ENCODE results near the gene TBC1D10B. TPM values are rescaled to one million over a fixed set of nuclear protein-coding genes. Genes with fewer than 3 reads are reported as not detected.

The TBC1D10B gene
- total RNA-seq, 2 donors from 2014 or later = 40.3 to 59.4 TPM

DNA sequence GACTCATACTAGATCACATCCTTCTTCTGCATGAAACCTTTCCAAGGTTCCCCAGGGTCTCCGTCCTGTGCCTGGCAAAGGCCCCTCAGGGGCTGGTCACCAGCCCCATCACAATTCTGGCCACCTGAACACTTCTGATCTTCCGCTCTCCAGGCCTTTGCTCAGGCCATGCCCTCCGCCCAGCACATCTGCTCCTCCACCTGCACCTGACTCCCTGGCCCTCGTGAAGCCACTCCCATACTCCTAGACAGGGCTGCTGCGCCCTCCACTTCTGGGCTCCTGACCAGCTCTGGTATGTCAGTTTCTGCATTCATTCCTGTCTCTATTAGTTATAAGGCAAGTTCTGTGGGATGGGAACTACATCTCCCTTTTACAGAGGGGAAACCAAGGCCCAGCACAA lies 2.4 kb upstream of the TBC1D10B start:
- H3K27me3 ChIP-seq (replicated peaks; ENCODE audit: insufficient read depth) = no peaks in the 10 kb centered on the region
- no peaks in the 10 kb centered on the region for H3K9me3 ChIP-seq
- WGBS = 91% methylated on average over 5 of the region's 5 CpGs
- DNase-seq (ENCODE audit: low spot score) = no peak
- H3K27ac ChIP-seq = no peak overlapping the region
- intact Hi-C loops (cut with DNase I) = loop anchor here (10.0 kb wide), 1 partner anchor 278 kb away; the partner anchor contains the start of genes TBX6 and YPEL3
- peaks cover 13% of the 10 kb centered on the region for H3K4me1 ChIP-seq (replicated peaks)
- TF ChIP-seq CTCF (IDR thresholded peaks at IDR 0.05) = no peak
- no peak for TF ChIP-seq POLR2A (IDR thresholded peaks at IDR 0.05)
- no peak for TF ChIP-seq POLR2AphosphoS5 (IDR thresholded peaks at IDR 0.05)
- H3K36me3 ChIP-seq = no peaks in the 10 kb centered on the region
- no peak overlapping the region for H3K4me3 ChIP-seq

- DNase-seq (ENCODE audit: low spot score) = no peak
- no peaks in the 10 kb centered on the region for H3K9me3 ChIP-seq
- intact Hi-C loops (cut with DNase I) = loop anchor here (10.0 kb wide), 1 partner anchor 277 kb away; the partner anchor contains the start of genes TBX6 and YPEL3
- H3K36me3 ChIP-seq = no peaks in the 10 kb centered on the region
- no peak overlapping the region for H3K4me3 ChIP-seq
- TF ChIP-seq POLR2A (IDR thresholded peaks at IDR 0.05) (no peak), POLR2AphosphoS5 (IDR thresholded peaks at IDR 0.05) (no peak), CTCF (IDR thresholded peaks at IDR 0.05) (no peak)
- WGBS = 73% methylated on average over 6 of the region's 6 CpGs
- H3K27ac ChIP-seq = no peak overlapping the region
- peaks cover 12% of the 10 kb centered on the region for H3K4me1 ChIP-seq (replicated peaks)
- H3K27me3 ChIP-seq (replicated peaks; ENCODE audit: insufficient read depth) = no peaks in the 10 kb centered on the region
Observed at GRCh38 chr16:30372038-30372712, 1.9 kb upstream of the TBC1D10B start.

DNA sequence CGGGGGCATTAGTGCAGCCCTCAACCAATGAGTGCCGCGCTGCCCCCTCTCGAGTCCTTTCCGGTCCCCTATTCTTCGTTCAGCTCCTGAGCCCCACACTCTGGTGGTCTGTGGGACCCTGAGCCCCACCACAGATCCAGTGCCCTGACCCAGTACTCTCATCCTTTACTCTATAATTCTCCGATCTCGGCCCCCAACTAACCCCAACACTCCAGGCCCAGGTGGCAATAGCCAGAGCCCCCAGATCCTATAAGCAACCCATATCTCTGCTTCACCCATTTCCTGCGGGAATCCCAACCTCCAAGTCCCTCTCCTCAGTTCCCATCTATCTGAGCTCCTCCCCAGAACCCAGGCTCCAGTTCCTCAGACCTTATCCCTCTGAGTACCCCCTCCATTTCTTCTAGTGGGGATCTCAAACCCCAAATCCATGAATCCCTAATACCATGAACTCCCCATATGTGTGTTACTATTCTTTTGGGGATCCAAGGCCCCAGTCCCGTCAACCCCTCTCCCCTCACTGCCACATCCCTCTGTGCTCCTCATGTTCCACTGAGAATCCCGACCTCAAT lies 1.0 kb upstream of the TBC1D10B start:
- no peak for DNase-seq (ENCODE audit: low spot score)
- Histone ChIP-seq H3K36me3 (no peaks in the 10 kb centered on the region), H3K4me3 (peak overlapping the region; percentile 22 to 44), H3K27ac (peak overlapping the region; percentile 89 to 90), H3K27me3 (replicated peaks; ENCODE audit: insufficient read depth) (no peaks in the 10 kb centered on the region), H3K4me1 (replicated peaks) (peaks cover 19% of the 10 kb centered on the region), H3K9me3 (no peaks in the 10 kb centered on the region)
- TF ChIP-seq POLR2AphosphoS5 (IDR thresholded peaks at IDR 0.05) (no peak), CTCF (IDR thresholded peaks at IDR 0.05) (no peak), POLR2A (IDR thresholded peaks at IDR 0.05) (no peak)
- WGBS = 19% methylated on average over 11 of the region's 11 CpGs
- intact Hi-C loops (cut with DNase I) = loop anchor here (10.0 kb wide), 1 partner anchor 277 kb away; the partner anchor contains the start of genes TBX6 and YPEL3

DNA sequence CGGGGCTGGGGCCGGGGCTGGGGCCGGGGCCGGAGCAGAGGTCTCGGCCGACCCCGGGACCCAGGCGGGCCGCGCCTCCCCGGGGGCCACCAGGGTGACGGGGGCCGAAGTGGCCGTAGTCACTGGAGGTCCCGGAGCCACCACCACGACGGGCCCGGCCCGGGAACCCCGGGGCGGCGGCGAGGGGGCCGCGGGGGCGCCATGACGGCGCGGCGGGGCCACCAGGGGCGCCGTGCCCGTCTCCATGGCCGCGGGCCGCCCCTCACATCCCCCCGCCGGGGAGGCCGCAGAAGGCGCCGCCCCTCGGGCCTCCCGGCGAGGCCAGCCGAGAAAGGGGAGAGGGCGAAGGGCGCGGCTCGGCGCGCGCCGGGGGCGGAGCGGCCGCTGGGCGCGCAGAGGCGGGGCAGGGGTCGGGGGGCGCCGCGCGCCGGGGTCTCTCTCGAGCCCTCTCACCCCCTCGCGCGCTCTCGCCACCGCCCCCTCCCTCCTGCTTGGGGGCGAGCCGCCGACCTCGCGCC lies 297 bp downstream of the TBC1D10B start:
- 2% methylated on average over 43 of the region's 76 CpGs for whole genome bisulfite sequencing
- no peaks in the 10 kb centered on the region for H3K36me3 ChIP-seq
- peak overlapping the region; percentile 74 to 85 for H3K27ac ChIP-seq
- intact Hi-C loops (cut with DNase I) = loop anchor here (10.0 kb wide), 1 partner anchor 275 kb away; the partner anchor contains the start of genes TBX6 and YPEL3
- TF ChIP-seq POLR2AphosphoS5 (IDR thresholded peaks at IDR 0.05) = no peak
- TF ChIP-seq POLR2A (IDR thresholded peaks at IDR 0.05) = no peak
- TF ChIP-seq CTCF (IDR thresholded peaks at IDR 0.05) = peak in 1 of 4 experiments; percentile 3
- DNase-seq (ENCODE audit: low spot score) = no peak
- H3K4me3 ChIP-seq = peak overlapping the region; percentile 68 to 83
- H3K4me1 ChIP-seq (replicated peaks) = peaks cover 19% of the 10 kb centered on the region
- no peaks in the 10 kb centered on the region for H3K9me3 ChIP-seq
- H3K27me3 ChIP-seq (replicated peaks; ENCODE audit: insufficient read depth) = no peaks in the 10 kb centered on the region

All from prostate gland (tissue), 2 donors.